Measurements from ENCODE around the gene COX6B2. TPM values are rescaled to one million over a fixed set of nuclear protein-coding genes. Genes with fewer than 3 reads are reported as not detected.

Gene COX6B2
- total RNA-seq, 2 experiments from 2014 or later, result not detected

- Mint-ChIP-seq H3K9me3 (no peaks in the 10 kb centered on the region), H3K4me1 (peaks cover 2% of the 10 kb centered on the region), H3K4me3 (no peak overlapping the region), H3K27me3 (peaks cover 35% of the 10 kb centered on the region), H3K36me3 (no peaks in the 10 kb centered on the region), H3K27ac (no peak overlapping the region)
- no peak for DNase-seq
Measured at GRCh38 chr19:55358493-55358892, 4.0 kb upstream of the COX6B2 start.

GRCh38 chr19:55355213-55355821 lies 798 bp upstream of the COX6B2 start:
- peaks cover 62% of the 10 kb centered on the region for H3K27me3 Mint-ChIP-seq
- H3K27ac Mint-ChIP-seq, result no peak overlapping the region
- DNase-seq, result no peak
- no peak overlapping the region for H3K4me3 Mint-ChIP-seq
- H3K36me3 Mint-ChIP-seq, result no peaks in the 10 kb centered on the region
- H3K9me3 Mint-ChIP-seq, result no peaks in the 10 kb centered on the region
- H3K4me1 Mint-ChIP-seq, result peaks cover 13% of the 10 kb centered on the region

GRCh38 chr19:55353803-55354697 lies 469 bp downstream of the COX6B2 start:
- Mint-ChIP-seq H3K36me3 (no peaks in the 10 kb centered on the region), H3K27ac (no peak overlapping the region), H3K27me3 (peaks cover 62% of the 10 kb centered on the region), H3K4me1 (peaks cover 13% of the 10 kb centered on the region), H3K9me3 (no peaks in the 10 kb centered on the region), H3K4me3 (peak overlapping the region; percentile 70)
- peak; percentile 64 for DNase-seq

- H3K36me3 Mint-ChIP-seq, result no peaks in the 10 kb centered on the region
- H3K4me1 Mint-ChIP-seq, result peaks cover 13% of the 10 kb centered on the region
- H3K27me3 Mint-ChIP-seq, result peaks cover 62% of the 10 kb centered on the region
- no peak for DNase-seq
- no peak overlapping the region for H3K27ac Mint-ChIP-seq
- peak overlapping the region; percentile 70 for H3K4me3 Mint-ChIP-seq
- no peaks in the 10 kb centered on the region for H3K9me3 Mint-ChIP-seq
Measured at GRCh38 chr19:55353356-55353802, 1.1 kb downstream of the COX6B2 start.

- no peak overlapping the region for H3K27ac Mint-ChIP-seq
- H3K4me3 Mint-ChIP-seq, result peak overlapping the region; percentile 70
Measured at GRCh38 chr19:55352549-55353145, 1.9 kb downstream of the COX6B2 start.

GRCh38 chr19:55352040-55352439 lies 2.5 kb downstream of the COX6B2 start:
- peaks cover 13% of the 10 kb centered on the region for H3K4me1 Mint-ChIP-seq
- no peak for DNase-seq

More at GRCh38 chr19:55352549-55353145, 1.9 kb downstream of the COX6B2 start:
- Mint-ChIP-seq H3K9me3 (no peaks in the 10 kb centered on the region), H3K4me1 (peaks cover 13% of the 10 kb centered on the region), H3K36me3 (no peaks in the 10 kb centered on the region), H3K27me3 (peaks cover 62% of the 10 kb centered on the region)
- DNase-seq, result no peak

GRCh38 chr19:55350620-55351315 lies 3.8 kb downstream of the COX6B2 start:
- Mint-ChIP-seq H3K27me3 (peaks cover 45% of the 10 kb centered on the region), H3K27ac (no peak overlapping the region), H3K4me1 (peaks cover 13% of the 10 kb centered on the region), H3K36me3 (no peaks in the 10 kb centered on the region), H3K9me3 (no peaks in the 10 kb centered on the region), H3K4me3 (no peak overlapping the region)
- DNase-seq, result no peak

More at GRCh38 chr19:55352040-55352439, 2.5 kb downstream of the COX6B2 start:
- no peaks in the 10 kb centered on the region for H3K9me3 Mint-ChIP-seq
- peaks cover 57% of the 10 kb centered on the region for H3K27me3 Mint-ChIP-seq
- no peak overlapping the region for H3K4me3 Mint-ChIP-seq
- no peaks in the 10 kb centered on the region for H3K36me3 Mint-ChIP-seq
- no peak overlapping the region for H3K27ac Mint-ChIP-seq

GRCh38 chr19:55348317-55349034 lies 6.0 kb downstream of the COX6B2 start:
- Mint-ChIP-seq H3K4me3 (no peak overlapping the region), H3K36me3 (no peaks in the 10 kb centered on the region), H3K27me3 (peaks cover 29% of the 10 kb centered on the region), H3K27ac (no peak overlapping the region), H3K4me1 (peaks cover 11% of the 10 kb centered on the region), H3K9me3 (no peaks in the 10 kb centered on the region)
- no peak for DNase-seq

GRCh38 chr19:55347442-55348009 lies 7.0 kb downstream of the COX6B2 start:
- H3K4me3 Mint-ChIP-seq, result no peak overlapping the region
- H3K36me3 Mint-ChIP-seq, result peaks cover 4% of the 10 kb centered on the region
- peaks cover 20% of the 10 kb centered on the region for H3K27me3 Mint-ChIP-seq
- no peaks in the 10 kb centered on the region for H3K9me3 Mint-ChIP-seq
- H3K27ac Mint-ChIP-seq, result no peak overlapping the region
- DNase-seq, result no peak
- peaks cover 2% of the 10 kb centered on the region for H3K4me1 Mint-ChIP-seq

GRCh38 chr19:55346725-55347441 lies 7.6 kb downstream of the COX6B2 start:
- H3K27me3 Mint-ChIP-seq, result peaks cover 13% of the 10 kb centered on the region
- DNase-seq, result no peak
- no peaks in the 10 kb centered on the region for H3K9me3 Mint-ChIP-seq
- no peak overlapping the region for H3K4me3 Mint-ChIP-seq
- no peaks in the 10 kb centered on the region for H3K4me1 Mint-ChIP-seq
- H3K27ac Mint-ChIP-seq, result no peak overlapping the region
- H3K36me3 Mint-ChIP-seq, result peaks cover 4% of the 10 kb centered on the region

- DNase-seq, result no peak
- H3K4me3 Mint-ChIP-seq, result no peak overlapping the region
- H3K27ac Mint-ChIP-seq, result no peak overlapping the region
- H3K9me3 Mint-ChIP-seq, result no peaks in the 10 kb centered on the region
- H3K36me3 Mint-ChIP-seq, result peaks cover 6% of the 10 kb centered on the region
- H3K27me3 Mint-ChIP-seq, result peaks cover 5% of the 10 kb centered on the region
- H3K4me1 Mint-ChIP-seq, result peaks cover 5% of the 10 kb centered on the region
Measured at GRCh38 chr19:55345818-55346724, 8.4 kb downstream of the COX6B2 start.

- Mint-ChIP-seq H3K4me1 (peaks cover 5% of the 10 kb centered on the region), H3K36me3 (peaks cover 6% of the 10 kb centered on the region), H3K4me3 (no peak overlapping the region), H3K27ac (no peak overlapping the region), H3K9me3 (no peaks in the 10 kb centered on the region), H3K27me3 (peaks cover 3% of the 10 kb centered on the region)
- DNase-seq, result no peak
Measured at GRCh38 chr19:55345101-55345817, 9.3 kb downstream of the COX6B2 start.
